ENCODE measurements around the gene MMP24OS.

Gene MMP24OS

GRCh38 chr20:35305682-35306556, 28.0 kb upstream of the MMP24OS start:
- DNase-seq = peak; percentile 61

DNA sequence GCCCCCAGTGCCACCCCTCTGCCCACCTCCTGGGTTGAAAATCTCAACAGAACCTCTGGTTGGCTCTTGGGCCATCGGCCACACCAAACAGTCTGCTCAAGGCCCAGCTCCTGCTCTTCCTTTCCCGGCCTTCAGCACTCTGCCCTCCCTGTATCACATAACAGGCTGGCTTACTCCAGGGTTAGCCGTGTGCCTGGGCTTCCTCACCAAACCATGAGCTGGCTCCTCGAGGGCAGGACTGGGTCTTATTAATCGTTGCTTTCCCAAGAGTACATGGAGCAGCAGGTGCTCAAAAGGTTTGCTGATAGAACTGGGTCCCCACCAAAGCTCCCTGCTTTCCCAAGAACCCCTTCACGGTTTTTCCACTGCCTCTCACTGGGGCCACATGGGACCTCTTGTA, 27.0 kb upstream of the MMP24OS start:
- no peak for DNase-seq

- peak; percentile 71 for DNase-seq
These were observed 26.0 kb upstream of the MMP24OS start for GRCh38 chr20:35303735-35304491.

- no peak for DNase-seq
These were observed 25.4 kb upstream of the MMP24OS start for GRCh38 chr20:35303382-35303734.

DNA sequence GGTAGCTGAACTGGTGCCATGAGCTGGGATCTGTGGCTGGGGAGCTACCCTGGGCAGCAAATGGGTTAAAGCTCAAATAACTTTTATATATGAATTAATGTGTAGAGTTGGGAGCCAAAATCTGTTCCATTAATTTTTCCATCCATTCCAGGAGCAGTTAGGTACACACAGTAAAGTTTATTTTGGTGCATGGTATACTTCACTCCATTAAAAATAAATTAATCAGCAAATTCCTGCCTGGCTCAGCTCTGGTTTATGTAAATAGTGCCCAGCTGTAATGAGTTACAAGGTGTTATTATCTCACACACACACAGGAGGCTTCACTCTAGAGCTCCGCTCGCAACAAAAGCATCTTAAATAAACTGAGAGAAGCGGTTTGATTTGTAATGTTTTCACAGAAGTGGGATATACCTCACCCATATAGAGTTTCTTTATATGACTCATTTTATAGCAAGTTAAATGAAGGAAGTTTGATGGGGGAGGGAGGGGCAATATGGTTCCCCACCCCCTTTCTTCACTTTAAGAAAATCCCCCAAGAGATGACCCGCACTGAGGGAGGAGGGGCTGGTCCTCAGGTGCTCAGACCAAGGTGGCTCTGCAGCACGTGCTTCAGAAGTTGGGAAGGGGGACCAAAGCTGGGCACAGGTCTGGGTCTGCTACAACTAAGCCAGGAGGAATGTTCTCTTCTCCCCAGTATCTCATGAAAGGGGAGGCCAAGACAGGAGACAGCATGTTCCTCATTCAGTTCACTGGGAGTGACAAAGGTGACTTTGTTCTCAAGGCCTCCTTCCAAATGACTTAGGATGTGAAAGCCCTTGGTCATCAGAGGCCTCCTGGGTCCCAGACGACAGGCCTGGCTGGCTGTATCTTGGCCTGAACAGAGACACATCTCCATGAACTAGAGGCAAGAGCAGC, 24.8 kb upstream of the MMP24OS start:
- no peak for DNase-seq

GRCh38 chr20:35301426-35301825, 23.5 kb upstream of the MMP24OS start:
- DNase-seq = no peak

- DNase-seq = no peak
These were observed 22.7 kb upstream of the MMP24OS start for GRCh38 chr20:35300469-35301262.

- DNase-seq = no peak
These were observed 21.9 kb upstream of the MMP24OS start for GRCh38 chr20:35299780-35300179.

DNA sequence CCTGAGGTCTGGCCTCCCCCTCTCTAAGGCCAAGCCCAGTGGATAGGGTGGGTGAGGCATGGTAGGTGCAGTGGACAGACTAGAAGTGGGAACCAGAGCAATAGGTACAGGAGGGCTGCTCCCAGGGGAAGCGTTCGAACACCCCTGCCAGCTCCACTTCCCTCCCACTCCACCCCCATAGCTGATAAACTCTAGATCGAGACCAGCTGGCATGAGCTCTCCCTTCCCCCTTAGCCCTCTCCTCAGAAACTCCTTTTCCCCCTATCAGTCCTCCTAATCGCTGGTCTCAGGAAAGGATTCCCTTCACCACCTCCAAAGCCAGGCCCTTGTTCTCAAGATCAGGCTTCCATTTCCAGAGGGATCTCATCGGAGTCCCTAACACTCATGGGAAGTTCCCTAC, 20.3 kb upstream of the MMP24OS start:
- DNase-seq = no peak

DNA sequence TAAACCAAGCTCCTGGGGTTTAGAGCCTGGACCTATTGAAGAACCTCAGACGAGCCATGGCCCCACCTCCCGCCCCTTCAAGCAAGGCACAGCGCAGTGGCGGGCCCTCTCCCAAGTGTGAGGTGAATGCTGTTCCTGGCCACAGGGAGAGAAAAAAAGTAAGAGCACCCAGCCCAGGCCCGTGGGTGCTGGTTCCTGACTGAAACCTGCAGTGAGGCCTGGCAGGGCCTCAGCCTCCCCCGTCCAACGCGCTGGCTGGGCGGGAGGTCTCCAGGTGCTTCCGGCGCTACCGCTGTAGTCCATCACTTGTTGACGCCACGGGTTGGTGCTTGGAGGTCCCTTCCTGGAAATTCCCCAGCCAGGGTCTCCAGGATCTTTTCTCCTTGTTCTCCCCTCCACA, 19.8 kb upstream of the MMP24OS start:
- DNase-seq = no peak

- no peak for DNase-seq
These were observed 19.2 kb upstream of the MMP24OS start for GRCh38 chr20:35297155-35297554.

DNA sequence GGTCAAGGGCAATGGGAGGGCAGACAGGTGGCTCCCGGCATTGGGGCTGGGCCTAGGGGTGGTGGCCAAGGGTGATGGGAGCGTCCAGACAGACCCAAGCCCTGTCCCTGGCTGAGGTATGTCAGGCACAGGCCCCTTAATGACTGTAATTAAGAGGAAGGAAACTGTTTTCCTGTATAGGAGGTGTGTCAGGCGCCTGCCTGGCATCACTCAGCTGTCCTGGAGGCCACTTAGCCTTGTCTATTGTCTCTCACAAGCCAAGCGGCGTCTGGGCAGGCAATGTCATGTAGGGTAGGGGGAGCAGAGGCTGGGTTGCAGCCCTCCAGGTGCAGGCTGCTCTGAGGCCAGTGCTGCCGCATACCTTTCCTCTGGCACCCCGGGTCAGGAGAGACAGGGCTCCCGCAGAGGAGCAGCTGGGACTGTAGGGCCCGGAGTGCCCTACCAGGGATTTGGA, 18.2 kb upstream of the MMP24OS start:
- no peak for DNase-seq

GRCh38 chr20:35295674-35296073, 17.8 kb upstream of the MMP24OS start:
- no peak for DNase-seq

DNA sequence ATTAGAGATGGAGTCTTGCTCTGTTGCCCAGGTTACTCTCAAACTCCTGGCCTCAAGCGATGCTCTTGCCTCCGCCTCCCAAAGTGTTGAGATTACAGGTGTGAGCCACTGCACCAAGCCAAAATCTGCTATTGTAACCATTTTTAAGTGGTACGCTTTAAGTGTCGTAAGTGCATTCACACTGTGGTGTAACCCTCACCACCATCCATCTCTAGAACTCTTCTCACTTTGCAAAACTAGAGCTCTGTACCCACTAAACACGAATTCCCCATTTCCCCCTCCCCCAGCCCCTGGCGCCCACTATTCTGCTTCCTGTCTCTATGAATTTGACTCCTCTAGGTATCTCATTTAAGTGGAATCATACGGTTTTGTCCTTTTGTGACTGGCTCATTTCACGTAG, 17.1 kb upstream of the MMP24OS start:
- DNase-seq = no peak

DNA sequence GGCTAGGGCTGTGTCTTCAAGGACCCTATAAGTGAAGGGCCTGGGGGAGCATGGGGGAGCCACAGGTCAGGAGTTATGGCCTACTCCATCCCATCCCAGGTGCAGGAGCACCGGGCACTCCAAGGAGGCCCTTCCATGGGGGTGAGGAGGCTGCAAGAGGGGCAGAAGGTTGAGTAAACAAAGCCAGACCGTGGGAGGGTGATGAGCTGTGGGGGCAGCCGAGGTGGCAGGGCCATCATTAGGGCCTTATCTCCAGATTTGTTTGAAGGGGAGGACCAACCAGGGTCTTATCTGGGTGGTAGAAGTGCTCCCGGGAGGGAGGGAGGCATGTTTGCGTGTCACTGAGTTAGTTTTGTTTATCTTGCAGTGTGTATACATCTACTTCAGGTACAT, 16.4 kb upstream of the MMP24OS start:
- no peak for DNase-seq

DNA sequence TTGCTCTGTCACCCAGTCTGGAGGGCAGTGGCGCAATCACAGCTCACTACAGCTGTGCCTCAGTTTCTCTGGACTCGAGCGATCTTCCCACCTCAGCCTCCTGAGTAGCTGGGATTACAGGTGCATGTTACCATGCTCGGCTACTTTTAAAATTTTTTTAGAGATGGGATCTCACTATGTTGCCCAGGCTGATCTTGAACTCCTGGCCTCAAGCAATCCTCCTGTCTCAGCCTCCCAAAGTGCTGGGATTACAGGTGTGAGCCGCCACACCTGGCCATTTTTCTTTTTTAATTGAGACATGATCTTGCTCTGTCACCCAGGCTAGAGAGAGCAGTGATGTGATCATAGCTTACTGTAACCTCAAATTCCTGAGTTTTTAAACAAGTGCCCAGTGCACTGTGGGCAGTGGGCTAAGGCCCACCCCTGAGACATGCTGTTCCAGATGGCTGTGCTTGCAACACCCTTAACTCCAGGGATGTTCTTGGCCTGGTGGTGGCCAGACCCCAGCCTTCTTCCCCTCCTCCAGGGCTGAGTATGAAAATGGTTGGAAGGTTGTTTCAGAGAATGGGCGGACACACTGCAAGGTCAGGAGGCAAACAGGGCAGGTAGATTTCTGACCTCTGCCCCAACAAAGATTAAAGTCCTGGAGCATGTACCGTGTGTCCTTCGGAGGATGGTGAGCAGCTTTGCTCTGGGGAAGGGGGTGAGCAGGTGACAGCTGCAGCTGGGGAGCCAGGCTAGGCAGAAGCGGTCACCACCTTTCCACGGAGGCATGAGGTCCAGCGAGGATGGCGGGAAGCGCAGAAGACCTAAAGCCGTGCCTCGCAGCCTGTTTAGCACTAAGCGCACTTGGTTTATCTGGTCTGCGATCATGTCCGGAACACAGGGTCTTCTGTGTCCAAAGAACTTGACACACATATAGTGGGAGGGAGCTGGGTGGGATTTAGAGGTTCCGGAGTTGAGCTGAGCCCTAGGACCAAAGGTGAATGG, 15.7 kb upstream of the MMP24OS start:
- no peak for DNase-seq

DNA sequence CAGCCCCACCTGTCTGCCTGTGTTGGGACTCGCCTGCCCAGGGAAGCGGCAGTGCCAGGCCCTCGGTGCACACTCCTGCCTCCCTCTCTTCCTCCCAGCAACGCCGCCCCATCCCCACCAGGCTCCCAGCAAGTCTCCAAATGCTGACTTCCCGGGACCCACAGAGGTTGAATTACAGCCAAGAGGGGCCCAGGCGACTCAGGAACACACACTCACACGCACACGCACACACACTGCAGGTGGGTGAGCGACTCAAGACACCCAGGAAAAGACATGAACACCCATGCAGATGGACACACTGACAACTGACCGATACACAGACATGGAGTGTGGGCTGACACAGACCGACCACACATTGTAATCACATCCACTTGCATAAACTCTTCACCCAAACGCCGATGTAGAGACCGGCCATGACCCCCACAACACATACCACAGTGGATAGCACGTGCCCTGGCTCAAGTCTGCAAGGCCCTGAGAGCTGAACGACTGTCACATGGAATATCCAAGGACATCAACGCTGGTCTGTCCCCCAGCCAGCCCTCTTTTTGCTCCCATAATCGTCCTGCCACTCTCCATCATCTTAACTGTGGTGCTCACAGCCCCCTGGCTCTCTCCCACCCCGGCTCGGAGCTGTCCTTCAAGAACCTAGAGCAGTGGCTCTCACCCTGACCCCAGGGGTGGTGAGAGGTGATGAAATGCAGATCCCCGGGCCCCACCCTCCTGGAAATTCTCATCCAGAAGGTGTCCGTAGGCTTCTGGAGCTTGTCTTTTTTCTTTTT, 14.8 kb upstream of the MMP24OS start:
- no peak for DNase-seq

GRCh38 chr20:35291654-35292503, 14.0 kb upstream of the MMP24OS start, which contains the start of gene FAM83C:
FAM83C (minus strand) TSS chr20:35292425; CDS start chr20:35292304, 121 bp downstream.
- DNase-seq = no peak

GRCh38 chr20:35290887-35291417, 13.0 kb upstream of the MMP24OS start:
- DNase-seq = no peak
